ENCODE results near the gene ZNF148. TPM values are rescaled to one million over a fixed set of nuclear protein-coding genes. Genes with fewer than 3 reads are reported as not detected.

ZNF148 gene
- total RNA-seq, 4 donors from 2014 or later = 32.4 to 50.7 (median 39.4) TPM

DNA sequence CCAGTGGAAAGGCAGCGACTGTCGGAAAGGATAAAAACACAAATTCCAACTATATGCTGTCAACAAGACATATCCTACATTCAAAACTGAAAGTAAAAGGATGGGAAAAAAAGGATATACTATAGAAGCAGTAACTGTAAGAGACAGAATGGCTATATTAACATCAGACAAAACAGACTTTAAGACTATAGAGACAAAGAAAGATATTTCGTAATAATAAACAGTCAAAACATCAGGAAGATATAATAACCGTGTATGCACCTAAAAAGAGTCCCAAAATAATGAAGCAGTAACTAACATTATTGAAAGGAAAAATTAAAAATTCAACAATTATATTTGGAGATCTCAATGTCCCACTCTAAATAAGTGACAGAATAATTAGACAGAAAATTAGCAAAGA is 48.2 kb downstream of the ZNF148 start:
- WGBS, 2 donors (ENCODE audit: low coverage in 1 of 2) = 64 to 79% methylated on average over 3 to 4 of the region's 4 CpGs
- ATAC-seq = no peak
- H3K27me3 ChIP-seq = no peaks in the 10 kb centered on the region
- TF ChIP-seq EP300 (IDR thresholded peaks at IDR 0.05) (no peak), POLR2A (IDR thresholded peaks at IDR 0.05) (no peak), POLR2AphosphoS5 (IDR thresholded peaks at IDR 0.05) (no peak)
- TF ChIP-seq, protein P1, sequence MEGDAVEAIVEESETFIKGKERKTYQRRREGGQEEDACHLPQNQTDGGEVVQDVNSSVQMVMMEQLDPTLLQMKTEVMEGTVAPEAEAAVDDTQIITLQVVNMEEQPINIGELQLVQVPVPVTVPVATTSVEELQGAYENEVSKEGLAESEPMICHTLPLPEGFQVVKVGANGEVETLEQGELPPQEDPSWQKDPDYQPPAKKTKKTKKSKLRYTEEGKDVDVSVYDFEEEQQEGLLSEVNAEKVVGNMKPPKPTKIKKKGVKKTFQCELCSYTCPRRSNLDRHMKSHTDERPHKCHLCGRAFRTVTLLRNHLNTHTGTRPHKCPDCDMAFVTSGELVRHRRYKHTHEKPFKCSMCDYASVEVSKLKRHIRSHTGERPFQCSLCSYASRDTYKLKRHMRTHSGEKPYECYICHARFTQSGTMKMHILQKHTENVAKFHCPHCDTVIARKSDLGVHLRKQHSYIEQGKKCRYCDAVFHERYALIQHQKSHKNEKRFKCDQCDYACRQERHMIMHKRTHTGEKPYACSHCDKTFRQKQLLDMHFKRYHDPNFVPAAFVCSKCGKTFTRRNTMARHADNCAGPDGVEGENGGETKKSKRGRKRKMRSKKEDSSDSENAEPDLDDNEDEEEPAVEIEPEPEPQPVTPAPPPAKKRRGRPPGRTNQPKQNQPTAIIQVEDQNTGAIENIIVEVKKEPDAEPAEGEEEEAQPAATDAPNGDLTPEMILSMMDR (IDR thresholded peaks at IDR 0.05) = no peak
- no peak overlapping the region for H3K27ac ChIP-seq
- H3K36me3 ChIP-seq = peaks cover 0 to 25% of the 10 kb centered on the region in 2 donors
- no peaks in the 10 kb centered on the region for H3K9me3 ChIP-seq
- H3K4me3 ChIP-seq = no peak overlapping the region
- peaks cover 0 to 9% (median 0%) of the 10 kb centered on the region in 3 donors for H3K4me1 ChIP-seq

- peaks cover 0 to 25% of the 10 kb centered on the region in 2 donors for H3K36me3 ChIP-seq
- no peak overlapping the region for H3K4me3 ChIP-seq
- no peaks in the 10 kb centered on the region for H3K27me3 ChIP-seq
- ATAC-seq = no peak
- TF ChIP-seq POLR2AphosphoS5 (IDR thresholded peaks at IDR 0.05) (no peak), POLR2A (IDR thresholded peaks at IDR 0.05) (no peak), EP300 (IDR thresholded peaks at IDR 0.05) (no peak)
- H3K4me1 ChIP-seq = peaks cover 0 to 10% (median 0%) of the 10 kb centered on the region in 3 donors
- no peaks in the 10 kb centered on the region for H3K9me3 ChIP-seq
- no peak overlapping the region for H3K27ac ChIP-seq
These were observed 49.4 kb downstream of the ZNF148 start for GRCh38 chr3:125325746-125326145.

- no peaks in the 10 kb centered on the region for H3K27me3 ChIP-seq
- peaks cover 0 to 10% (median 0%) of the 10 kb centered on the region in 3 donors for H3K4me1 ChIP-seq
- H3K36me3 ChIP-seq = peaks cover 0 to 17% of the 10 kb centered on the region in 2 donors
- no peak for ATAC-seq
- no peak overlapping the region for H3K4me3 ChIP-seq
- no peak overlapping the region for H3K27ac ChIP-seq
- no peaks in the 10 kb centered on the region for H3K9me3 ChIP-seq
- TF ChIP-seq EP300 (IDR thresholded peaks at IDR 0.05) (no peak), POLR2A (IDR thresholded peaks at IDR 0.05) (no peak), POLR2AphosphoS5 (IDR thresholded peaks at IDR 0.05) (no peak)
- TF ChIP-seq, protein P1 (IDR thresholded peaks at IDR 0.05) = no peak
- WGBS, 2 donors (ENCODE audit: low coverage in 1 of 2) = 64 to 68% methylated on average over 1 of the region's 1 CpG
These were observed 50.8 kb downstream of the ZNF148 start for GRCh38 chr3:125324341-125324740.

GRCh38 chr3:125322917-125323316 is 52.2 kb downstream of the ZNF148 start:
- Histone ChIP-seq H3K9me3 (no peaks in the 10 kb centered on the region), H3K36me3 (peaks cover 0 to 15% of the 10 kb centered on the region in 2 donors), H3K4me3 (no peak overlapping the region), H3K4me1 (peaks cover 0 to 10% (median 0%) of the 10 kb centered on the region in 3 donors), H3K27me3 (no peaks in the 10 kb centered on the region), H3K27ac (no peak overlapping the region)
- TF ChIP-seq POLR2A (IDR thresholded peaks at IDR 0.05) (no peak), POLR2AphosphoS5 (IDR thresholded peaks at IDR 0.05) (no peak), EP300 (IDR thresholded peaks at IDR 0.05) (no peak)
- 95 to 100% methylated on average over 2 of the region's 2 CpGs for WGBS, 2 donors (ENCODE audit: low coverage in 1 of 2)
- ATAC-seq = no peak

GRCh38 chr3:125322166-125322565 is 53.0 kb downstream of the ZNF148 start:
- TF ChIP-seq EP300 (IDR thresholded peaks at IDR 0.05) = no peak
- TF ChIP-seq, protein P1 (IDR thresholded peaks at IDR 0.05) = no peak
- TF ChIP-seq POLR2AphosphoS5 (IDR thresholded peaks at IDR 0.05) = no peak
- TF ChIP-seq POLR2A (IDR thresholded peaks at IDR 0.05) = no peak
- H3K27ac ChIP-seq = no peak overlapping the region
- WGBS, 2 donors (ENCODE audit: low coverage in 1 of 2) = 24 to 61% methylated on average over 3 to 6 of the region's 6 CpGs

DNA sequence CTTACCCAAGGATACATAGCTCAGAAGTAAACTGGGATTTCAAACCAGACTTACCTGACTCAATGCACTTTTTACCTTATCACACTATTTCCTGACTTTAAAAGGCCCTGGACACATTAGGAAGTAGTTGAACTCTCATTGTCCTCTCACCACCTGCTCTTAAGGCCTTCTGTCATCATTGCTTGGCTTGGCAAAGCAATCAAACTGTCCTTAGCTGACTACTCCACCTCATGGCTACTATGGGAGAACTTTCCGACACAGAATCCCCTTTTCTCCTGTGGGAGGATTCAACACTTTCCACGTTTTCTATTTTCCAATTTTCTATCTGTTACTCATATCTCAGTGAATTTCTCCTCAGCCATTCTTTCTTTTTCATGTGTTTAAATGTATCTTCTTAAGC is 55.4 kb downstream of the ZNF148 start:
- H3K4me1 ChIP-seq = peaks cover 0 to 10% (median 0%) of the 10 kb centered on the region in 3 donors
- ATAC-seq = no peak
- TF ChIP-seq EP300 (IDR thresholded peaks at IDR 0.05) = no peak
- TF ChIP-seq POLR2AphosphoS5 (IDR thresholded peaks at IDR 0.05) = no peak
- H3K36me3 ChIP-seq = peaks cover 0 to 2% of the 10 kb centered on the region in 2 donors
- H3K27me3 ChIP-seq = no peaks in the 10 kb centered on the region
- H3K9me3 ChIP-seq = no peaks in the 10 kb centered on the region
- WGBS, 2 donors (ENCODE audit: low coverage in 1 of 2) = 85 to 95% methylated on average over 2 of the region's 2 CpGs
- no peak overlapping the region for H3K27ac ChIP-seq
- H3K4me3 ChIP-seq = no peak overlapping the region

More at GRCh38 chr3:125322166-125322565, 53.0 kb downstream of the ZNF148 start:
- Histone ChIP-seq H3K36me3 (peaks cover 0 to 15% of the 10 kb centered on the region in 2 donors), H3K27me3 (no peaks in the 10 kb centered on the region), H3K4me1 (peaks cover 0 to 10% (median 0%) of the 10 kb centered on the region in 3 donors), H3K9me3 (no peaks in the 10 kb centered on the region), H3K4me3 (no peak overlapping the region)
- peak; percentile 55 for ATAC-seq
